HG03103 (cell line): ENCODE results near the gene ZBTB20.

Experiments
- ATAC-seq: cut with Tn5 transposase; IDR thresholded peaks from one replicate; pipeline ENCODE4 v1.9.1; 2021; ENCODE audit warnings: low read depth; ENCODE audit not compliant: unreplicated experiment

Gene ZBTB20

DNA sequence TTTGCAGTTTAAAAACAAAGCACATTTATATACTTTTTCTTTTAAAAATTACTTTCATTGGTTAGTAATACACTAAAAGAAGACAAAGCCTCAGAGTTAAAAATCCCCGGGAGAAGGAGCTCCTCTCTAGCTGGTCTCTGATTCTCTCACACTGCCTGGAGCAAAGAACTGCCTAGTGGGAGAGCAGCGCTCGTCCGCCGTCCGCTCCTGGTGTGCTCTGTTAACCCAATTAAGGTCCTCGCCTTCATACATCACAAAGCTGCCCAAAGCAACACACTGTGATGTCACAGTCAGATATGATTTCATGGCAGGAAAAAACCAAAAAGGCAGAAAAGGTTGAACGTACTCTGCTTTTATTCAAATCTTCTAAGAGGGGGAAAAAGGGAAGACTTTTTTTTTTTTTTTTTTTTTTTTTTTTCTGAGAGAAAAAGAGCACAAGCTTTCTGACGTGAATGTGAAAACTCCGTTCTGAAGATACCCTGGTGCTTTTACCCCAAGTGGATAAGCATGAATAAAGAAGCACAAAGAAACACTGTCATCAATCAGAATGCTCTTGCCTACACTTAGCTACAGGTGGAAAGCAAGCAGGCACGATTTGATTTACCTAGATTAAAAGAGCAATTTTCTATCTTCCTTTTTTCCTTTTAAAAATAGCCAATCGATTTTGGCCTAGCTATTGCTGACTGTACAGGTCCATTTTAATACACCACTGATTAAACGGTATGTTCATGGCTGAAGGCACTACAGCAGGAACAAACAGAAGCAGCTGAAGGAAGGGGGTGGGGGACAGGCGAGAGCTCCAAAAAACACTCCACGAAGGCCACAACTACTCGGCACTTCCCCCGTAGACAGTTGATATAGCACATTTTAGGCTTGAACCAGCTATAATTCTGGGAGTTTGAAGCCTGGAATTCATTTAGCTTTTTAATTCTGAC, 738.1 kb downstream of the ZBTB20 start:
- ATAC-seq = no peak

DNA sequence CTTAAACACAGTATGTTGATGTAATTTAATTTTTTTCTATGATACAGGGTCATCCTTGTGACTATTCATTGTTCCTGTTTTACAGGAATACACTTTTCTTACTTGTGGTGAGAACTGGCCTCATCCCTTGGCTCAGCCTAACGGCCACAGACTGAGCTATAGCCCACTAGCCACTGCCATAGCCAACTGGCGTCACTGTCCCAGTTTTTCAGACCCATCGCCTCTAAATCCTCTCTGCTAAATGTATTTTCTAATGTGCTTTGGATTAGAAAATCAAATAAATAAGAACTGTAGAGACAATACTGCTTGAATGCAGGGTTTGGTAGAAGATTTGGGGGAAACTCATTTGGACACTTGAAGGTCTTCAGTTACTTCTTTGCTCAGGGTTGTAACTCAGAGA, 740.2 kb downstream of the ZBTB20 start:
- ATAC-seq = no peak

DNA sequence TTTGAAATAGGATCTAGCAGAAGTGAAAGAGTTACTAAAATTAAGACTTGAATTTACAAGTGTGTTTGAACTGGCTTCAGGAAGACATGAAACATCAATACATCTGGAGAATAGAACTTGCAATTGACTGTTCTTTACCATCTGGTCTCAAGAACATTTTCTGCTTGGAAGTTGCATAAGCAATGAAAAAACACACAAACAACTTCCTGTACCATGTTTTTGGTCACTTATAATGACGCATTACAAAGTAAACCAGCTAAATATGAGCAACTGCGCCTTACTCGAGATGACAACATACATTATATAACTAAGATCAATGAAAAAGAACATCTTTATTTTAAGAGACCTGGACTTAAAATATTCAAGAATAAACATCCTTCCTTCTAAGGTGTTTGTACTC, 740.8 kb downstream of the ZBTB20 start:
- no peak for ATAC-seq

DNA sequence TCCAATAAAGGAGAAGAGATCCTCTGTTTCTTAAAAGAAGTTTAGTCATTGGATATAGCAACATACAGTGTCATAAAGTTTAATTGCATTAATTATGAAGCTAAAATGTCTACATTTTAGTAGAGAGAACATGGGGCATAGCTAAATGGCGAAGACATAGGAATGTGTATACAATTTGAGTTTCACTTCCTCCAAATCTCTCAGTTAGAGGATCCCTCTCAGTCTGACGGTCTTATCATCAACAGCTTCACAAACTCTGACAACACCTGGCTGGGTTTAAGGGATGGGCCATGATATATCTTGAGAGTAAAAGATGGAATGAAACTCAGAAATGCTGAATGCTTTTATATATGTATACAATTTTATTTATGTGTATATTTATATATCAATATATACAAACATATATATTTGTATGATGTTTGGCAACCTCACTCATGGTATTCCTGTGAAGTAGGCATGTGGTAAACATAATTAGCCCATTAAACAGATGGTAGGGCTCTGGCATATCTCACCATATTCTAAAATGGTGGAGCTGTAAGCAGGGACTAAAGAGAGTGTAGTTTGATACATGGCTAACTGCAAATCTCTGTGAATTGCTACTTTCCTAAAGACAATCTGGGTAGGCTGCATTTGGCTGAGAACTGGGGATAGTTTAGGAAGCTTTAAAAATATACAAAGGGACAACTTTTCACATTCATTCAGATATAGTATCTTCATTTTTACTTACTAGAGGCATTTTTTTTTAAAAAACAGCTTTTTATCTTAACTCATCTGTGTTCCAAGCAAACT, 741.7 kb downstream of the ZBTB20 start:
- peak; percentile 81 for ATAC-seq

DNA sequence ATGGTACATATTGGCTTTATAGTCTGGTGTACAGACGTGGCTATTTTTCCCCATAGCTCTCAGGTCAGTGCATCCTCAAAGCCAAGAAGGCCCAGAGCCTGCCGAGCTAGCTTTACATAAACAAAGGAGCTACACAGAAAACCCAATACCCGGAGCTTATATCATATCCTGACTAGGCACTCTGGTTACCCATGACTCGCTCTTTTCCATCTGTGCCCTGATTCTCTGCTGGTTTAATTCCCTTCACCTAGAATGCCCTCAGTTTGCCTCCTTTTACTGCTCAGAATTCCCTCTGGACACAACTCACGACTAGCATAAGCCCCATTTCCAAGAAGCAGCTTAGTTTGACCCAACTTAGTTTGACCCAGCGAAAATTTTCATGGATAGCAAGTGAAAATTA, 742.5 kb downstream of the ZBTB20 start:
- no peak for ATAC-seq

DNA sequence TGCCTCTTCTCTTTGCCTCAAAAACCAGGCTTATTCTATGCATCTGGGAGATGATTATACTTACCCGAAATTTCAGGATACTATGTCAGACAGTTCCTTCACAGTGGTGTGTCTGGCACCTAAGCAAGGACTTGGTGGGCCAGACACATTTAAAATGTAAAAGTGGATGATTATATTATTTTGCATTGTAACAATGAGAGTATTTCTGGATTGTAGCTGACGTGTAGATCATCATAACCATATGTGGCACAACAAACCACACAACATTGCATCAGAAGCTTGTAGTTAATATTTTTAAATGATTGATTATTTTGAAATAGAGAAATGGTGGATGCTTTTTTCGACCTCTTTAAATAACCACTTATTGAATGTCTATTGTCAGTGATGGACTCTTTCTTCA, 744.2 kb downstream of the ZBTB20 start:
- ATAC-seq = no peak

DNA sequence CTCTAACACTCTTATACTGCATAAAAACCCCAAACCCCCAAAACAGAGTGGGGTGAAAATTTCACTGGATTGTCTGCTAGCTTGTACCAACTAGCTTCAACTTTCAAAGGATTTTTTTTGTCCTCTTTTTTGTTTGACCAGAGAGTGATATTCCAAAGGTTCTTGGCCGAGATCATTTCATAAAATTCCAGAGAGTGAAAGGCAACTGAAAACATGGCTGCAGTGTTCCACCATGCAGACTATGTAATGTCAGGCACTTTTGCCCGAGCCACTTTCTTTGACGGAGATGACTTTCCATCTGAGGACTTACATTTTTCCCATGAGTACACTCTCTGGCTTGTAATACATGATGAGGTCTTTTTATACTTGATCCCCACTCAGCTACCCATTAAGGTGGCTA, 745.7 kb downstream of the ZBTB20 start:
- ATAC-seq = no peak

DNA sequence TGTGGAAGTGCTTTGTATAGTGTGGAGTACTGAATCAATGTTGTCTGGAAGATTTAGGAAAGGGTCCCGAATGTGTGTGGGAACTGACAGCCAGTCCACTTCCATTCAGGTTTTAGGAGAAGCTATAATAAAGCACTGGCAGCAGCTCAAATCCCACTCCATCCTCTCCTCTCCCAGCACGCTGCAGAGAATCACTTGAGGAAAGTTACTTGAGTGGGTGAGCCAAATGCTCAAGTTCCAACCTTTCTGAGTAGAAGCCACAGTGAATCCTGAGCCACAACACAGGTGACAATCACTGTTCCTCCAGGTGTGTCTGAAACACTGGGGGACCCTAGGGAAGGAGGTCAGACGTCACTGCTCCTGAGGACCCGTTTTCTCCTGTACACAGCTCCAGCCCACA, 746.7 kb downstream of the ZBTB20 start:
- no peak for ATAC-seq

DNA sequence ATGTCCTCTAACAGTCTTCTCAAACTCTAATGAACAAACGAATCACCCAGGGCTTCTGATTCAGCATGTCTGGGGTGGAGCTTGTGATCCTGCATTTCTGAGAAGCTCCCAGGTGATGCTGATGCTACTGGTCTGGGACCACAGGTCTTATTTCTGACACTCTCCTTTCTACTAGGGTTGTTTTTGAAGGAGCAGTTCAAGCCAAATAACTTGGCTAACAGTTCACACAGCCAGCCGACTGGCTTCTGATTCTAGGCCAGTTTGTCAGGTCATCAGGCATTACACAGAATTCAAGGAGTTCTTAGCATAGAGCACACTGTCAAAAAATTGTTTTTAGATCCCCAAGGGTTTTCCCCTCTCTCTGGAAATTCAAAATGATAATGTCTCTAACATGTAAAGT, 752.5 kb downstream of the ZBTB20 start:
- no peak for ATAC-seq

DNA sequence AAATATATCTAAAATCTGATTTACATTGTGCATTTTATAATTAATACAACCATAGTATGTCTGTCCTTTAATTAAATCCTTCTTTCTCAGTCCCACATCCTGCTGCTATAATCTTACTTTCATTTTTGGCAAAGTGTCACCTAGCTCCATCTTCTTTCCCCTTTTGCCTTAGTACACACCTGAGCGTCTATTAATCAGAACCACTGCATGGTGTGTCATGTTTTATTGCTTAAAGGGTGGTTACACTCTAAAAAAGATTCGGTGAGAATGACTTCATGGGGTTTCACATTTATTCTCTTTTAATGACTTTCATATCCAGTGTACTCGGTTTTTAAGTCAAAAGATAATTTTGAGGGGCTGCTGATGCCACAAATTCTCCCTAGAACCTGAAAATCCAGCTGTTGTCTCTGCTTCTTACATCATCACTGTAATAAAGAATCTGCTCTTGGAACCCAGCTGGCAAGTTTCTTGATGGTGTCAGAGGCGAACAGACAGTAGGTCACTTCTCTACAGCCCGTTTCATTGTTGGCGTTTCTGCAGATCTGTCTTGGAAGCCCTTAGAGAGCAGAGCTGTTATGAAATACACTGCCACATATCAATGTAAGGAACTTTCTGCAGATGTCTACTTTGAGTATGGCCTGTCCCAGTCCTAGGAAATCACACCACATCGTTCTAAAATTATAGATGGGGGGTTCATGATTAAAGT, 753.6 kb downstream of the ZBTB20 start:
- ATAC-seq = no peak

DNA sequence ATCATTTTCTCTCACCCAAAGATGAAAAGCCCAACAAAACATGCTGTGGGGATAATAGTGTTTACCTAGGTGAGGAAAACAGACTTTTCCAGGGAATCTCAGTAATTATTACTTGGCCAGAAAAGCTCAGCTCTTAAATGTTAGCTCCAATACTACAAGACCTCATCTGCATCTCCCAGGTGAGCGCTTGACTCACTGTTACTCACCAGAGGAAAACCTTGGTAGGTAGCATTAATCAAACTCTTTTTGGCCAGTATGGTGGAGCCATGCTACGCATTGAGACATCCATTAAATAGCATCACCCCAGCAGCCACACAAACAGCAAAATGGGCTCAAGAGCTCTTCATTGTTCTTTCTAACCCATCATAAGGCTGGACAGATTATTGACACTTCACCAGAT, 754.3 kb downstream of the ZBTB20 start:
- ATAC-seq = no peak

DNA sequence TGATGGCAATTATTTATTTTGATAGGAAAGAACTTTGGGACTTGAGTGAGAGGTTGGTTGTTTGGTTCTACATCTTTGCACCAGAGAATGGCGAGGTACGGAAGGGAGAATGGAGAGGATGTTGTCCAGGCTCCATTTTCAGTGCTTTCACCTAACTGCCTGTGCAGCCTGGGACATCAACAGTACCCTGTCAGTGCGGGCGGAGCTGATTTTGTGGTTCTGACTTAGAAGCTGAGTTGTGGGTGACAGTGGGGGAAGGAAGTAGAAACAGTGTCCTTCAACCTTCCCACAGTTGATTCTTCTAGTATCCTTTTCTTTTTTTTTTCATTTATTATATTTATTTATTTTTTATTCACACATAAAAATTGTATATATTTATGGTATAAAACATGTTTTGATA, 757.9 kb downstream of the ZBTB20 start:
- ATAC-seq = no peak

DNA sequence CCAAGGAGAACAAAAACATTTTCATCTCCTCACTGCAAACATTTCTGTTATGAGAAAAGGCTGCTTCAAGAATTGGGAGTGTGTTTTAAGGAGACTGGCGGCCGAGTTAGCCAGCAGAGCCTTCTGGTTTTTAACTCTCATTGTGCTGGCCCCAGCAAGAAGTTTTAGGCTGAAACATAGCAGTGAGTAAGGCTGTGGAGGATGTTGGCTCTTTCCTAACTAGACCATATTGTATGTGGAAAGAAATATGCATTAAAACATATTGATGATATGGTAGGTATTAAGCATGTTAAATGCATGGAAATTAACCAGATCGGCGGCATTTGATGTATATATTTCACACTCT, 762.6 kb downstream of the ZBTB20 start:
- no peak for ATAC-seq

DNA sequence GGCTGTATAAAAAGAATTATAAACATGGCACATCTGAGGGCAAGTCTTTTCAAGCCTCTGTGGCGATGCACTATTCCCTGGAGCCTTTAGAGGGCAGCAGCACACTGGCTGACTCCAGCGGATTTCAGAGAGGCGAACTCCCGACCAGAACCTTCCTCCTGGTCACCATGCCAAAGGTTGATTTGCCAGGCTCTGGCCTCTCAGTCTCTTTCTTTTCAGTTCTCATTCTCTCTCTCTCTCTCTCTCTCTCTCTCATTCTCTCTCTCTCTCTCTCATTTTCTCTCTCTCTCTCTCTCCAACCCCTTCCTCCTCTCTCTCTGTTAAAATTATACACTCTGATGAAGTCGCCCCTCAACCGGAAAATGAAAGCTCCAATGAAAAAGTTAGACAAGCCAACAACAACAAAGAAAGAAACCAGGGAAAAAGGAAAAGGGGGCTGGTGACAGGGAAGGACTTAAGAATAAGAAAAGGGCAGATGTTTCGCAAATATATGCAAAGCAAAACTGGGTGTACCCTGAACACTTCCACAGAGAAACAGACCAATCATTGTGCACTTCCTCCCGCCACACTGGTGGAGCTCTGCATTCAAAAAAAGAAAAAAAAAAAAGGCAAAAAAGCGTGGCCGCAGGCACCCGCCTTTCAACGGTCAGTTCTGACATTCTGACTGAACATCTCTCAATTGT, 763.1 kb downstream of the ZBTB20 start:
- peak; percentile 89 for ATAC-seq

DNA sequence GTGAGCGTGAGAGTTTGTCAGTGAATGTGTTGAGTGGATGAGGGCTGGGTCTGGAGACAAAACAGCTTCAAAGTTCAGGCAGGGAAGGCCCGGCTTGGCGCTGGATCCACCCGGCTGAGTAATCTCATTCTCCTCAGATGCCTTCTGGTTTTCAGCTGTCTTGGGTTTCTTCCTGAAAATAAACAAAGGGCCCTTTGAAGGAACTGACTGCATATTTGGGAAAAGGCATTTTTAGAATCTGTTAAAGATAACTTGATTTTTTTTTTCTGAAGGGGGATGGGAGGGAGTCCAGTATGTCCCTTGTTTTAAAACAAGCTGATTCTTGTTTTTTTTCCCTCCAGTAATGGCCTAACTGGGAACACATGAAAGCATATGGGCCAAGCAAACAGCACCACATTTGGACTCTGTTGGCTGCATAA, 766.8 kb downstream of the ZBTB20 start:
- no peak for ATAC-seq

DNA sequence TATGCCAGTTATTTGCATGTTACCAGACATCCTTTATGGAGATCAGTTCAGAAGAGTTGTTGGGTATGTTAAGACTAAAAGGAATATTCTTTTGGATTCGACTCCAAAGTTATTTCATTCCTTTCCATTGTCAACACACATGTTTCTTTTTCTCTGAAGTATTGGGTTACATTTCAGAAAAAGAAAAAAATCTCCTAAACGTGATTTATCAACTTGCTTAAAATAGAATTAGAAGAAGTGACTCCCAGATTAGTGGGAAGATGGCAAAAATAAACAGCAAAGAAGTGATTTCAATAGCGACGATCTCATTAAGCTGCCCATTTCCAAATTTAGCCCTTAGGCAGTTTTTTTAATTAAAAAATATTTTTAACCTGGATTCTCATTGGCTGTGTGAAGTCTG, 767.8 kb downstream of the ZBTB20 start:
- no peak for ATAC-seq

DNA sequence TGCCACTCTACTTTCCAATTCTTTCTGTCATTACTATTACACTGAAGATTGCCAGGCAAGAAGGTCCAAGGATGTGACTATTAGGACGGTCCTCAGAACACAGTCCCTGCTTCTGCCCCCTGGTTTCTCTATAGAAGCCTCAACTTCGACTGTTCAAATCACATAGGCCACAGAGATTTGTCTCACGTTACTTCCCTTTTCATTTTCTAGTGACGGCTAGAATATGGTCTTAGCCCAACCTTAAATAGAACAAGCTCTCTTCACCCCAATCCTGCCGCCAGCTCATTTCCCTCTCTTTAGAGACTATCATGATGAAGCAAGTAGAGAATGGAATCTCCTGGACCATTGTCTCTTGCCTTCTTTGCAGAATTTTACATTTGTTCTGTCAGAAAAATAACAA, 768.3 kb downstream of the ZBTB20 start:
- ATAC-seq = no peak

DNA sequence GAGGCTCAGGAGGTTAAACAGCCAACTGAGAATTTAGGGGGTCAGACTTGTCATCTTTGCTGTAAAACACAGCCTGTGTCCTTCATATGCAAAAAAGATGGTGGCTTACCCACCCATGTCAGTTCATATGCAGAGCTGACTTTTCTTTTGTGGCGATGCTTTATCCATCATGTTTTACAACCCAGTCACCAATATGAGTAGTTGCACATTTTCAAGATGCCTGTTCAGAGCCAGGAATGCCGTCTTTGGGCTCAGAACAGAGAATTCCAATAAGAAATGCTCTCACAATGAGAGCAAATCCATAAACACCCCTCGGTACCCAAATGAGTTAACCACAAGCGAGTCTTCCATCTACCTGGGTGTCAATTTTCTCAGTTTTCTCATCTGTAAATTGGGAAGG, 769.7 kb downstream of the ZBTB20 start:
- ATAC-seq = no peak

DNA sequence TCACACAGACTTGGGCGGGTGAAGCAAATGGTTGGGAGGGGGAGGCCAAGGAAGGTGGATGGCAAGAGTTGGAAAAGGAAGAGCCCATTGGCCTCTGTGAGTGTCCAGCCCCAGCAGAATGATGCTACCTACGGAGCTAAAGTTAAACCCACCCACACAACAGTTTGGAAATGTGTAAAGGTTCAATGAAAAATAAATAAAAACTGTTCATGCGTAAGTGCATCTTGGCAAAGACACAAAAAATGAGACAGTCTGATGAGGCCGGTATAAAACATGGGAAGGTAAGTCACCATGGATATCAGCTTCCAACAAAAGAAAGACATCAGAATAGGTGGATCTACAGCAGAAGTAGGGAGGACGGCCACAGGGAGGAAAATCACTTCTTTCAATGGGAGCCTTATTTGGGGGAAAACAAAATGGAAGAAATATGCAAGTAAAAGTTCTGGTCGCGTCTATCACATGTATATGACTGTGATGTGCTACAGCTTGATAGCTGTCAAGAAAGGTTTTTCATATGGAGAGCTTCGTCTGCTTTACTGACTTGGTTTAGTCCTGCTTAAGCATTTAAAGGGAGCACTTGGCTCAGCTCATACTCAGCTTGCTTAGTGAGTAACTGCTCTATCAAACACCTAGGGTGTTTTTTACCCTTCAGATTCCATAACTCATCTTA, 770.4 kb downstream of the ZBTB20 start:
- ATAC-seq = no peak
